T-helper 9 cell (primary cell): ENCODE data around the gene TTC8.
"Not testable (repeated sequence)": the region's sequence is repeated elsewhere in the genome, so short reads cannot be mapped to it uniquely, and the experiment has no call there.

ENCODE experiments used
- DNase-seq: peaks from one replicate; pipeline ENCODE4 v3.0.0-alpha.2; 2020

The TTC8 gene

DNA sequence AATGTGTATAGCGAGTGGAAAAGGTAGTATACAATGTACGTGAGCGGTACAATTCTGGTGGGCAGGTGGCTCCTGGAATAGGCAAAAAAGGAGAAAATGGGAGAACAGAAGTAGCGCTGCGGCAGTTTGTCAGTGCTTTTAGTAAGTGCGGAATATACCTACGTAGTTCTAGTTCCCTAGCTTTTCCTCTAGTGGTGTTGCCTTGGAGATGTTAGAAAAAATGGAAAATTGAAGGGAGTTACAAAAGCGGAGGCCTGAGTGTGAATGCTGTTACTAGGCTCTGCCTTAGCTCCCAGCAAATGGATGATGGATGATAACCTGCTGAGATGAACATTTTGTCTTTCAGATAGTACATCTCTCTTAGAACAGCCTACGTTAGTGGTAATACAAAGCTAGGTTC is 1.1 kb downstream of the TTC8 start:
- no peak for DNase-seq

DNA sequence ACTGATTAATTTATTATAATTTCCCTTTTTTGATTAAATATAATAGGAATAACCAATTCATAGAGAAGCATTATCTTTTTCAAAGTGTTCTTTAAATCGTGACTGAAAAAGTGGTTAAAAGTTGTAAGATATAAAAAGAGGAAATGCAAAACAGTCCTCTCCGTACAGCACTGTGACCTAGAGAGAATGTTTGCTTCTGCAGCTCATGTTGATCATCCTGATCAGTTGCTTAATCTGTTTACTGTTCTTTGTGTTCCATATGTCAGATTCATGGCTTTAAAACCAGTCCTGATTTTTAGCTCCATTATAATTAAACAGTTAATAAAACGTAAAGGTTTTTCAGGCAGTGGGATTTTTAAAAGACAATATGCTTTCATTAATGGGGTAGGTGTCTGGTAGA is 4.7 kb downstream of the TTC8 start:
- DNase-seq = no peak

DNA sequence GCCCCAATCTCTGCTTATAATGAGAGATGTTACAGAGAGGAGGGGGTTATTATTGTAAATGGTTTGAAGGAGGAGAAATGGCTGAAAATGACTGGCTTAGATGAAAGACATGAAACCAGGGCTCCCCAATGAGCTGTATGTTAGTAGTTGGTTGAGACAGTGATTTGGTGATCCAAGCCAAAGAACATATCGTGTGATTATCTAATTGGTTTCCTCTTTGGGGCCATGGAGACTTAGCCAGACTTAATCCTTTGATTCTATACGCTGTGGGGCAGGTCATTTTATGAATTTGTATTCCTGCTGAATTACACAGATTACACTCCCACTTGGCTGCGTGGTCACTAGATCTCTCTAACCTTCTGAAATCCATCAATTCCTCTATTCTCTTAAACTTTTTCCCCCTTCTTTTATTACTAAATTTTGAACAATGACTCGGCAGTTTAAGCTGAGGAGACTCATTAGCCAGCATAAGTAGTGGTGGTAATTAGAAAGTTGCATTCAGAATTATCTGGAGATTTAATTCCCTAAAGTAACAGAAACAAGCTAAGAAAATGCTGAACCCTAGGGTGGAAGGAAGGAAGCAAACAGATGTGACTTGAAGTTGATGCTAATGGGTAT is 5.3 kb downstream of the TTC8 start:
- DNase-seq = no peak

DNA sequence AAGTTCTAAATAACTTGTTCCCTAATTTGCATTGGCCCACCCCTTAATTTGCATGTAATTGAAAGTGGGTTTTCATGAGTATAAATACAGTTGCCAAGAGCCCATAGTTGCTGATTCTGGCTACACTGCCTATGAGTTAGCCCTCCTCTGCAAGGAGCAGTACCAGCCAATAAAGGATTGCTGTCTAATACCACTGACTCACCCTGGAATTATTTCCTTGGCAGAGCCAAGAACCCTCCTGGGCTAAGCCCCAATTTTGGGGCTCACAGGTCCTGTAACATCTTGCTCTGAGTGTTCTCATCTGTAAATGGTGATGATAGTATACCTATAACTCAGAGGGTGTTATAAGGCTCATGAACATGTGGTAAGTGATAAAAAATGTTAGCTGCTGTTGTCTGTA is 6.8 kb downstream of the TTC8 start:
- no peak for DNase-seq

DNA sequence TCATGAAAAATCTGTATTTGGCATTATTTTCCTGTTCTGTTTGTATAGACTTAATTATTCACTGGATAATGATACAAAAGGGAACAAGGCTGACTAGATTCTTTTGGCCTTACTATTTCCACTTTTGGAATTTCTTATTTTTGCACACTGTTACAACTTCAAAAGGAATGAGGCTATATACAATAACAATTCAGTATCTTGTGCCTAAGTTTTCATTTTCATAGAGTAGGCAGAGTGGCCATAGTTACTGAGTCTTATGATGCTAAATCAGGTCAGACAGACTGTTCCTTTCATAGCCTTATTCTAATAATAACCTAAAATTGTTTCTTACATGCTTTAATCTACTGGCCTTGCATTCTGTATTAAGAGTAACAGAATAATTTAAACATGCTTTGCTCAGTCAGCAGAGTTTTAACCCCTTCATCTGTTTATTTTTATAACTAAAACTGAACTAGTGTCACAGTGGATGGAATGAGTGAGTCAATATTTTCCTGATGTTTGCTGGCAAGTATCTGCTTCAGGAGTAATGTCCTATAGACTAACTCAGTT is 10.5 kb downstream of the TTC8 start:
- DNase-seq = no peak

DNA sequence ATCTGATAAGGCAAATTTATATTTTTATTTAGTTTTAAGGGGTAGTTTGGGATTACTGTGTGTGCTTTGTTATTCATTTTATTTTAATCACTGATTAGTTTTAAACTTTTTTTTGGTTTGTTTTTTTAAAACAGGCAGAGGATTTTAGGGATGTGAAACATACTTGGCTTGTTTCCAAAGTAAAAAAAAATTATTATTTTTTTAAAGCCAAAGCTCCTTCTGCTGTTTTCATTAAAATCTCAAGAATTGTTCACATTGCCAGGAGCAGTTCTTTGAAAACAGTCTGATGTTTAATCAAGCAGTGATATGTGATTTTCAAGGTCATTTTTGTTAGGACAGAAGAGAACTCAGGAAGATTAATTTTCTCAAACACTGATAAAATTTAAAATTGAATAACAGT is 11.2 kb downstream of the TTC8 start:
- DNase-seq = no peak

DNA sequence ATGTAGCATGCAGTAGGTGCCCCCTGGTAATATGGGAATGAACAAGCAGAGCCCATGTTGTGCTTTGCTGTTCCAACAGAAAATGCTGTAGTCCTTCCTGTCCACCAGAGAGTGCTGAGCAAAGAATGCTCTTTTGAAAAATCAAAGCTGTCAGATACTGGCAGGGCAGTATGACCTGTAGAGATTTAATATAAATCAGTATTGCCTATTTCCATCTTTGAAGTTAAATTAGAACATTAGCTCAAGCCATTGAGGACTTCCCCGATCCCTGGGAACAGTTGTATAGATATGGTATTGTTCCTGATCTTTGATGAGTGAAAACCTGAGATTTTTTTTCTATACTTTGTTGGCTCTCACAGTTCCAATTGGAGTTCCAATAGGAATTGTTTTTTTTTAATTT is 13.0 kb downstream of the TTC8 start:
- no peak for DNase-seq

DNA sequence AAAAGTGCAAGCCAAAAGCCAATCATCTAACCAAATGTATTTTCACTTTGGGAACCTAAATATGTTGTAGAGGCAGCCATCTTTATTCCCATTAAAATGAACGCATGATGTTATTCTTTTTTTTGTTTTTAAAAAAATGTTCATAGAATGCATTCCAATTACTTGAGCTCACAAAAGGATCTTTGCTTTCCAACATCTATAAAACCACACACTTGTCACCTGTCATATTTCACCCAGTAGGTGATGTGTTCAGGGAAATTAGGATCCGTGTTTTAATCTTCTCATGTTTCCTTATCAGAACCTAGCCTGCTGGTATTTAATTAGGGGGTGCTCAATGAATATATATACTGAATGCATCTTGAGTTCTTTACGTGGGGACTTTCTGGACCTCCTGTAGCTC is 13.6 kb downstream of the TTC8 start:
- no peak for DNase-seq

DNA sequence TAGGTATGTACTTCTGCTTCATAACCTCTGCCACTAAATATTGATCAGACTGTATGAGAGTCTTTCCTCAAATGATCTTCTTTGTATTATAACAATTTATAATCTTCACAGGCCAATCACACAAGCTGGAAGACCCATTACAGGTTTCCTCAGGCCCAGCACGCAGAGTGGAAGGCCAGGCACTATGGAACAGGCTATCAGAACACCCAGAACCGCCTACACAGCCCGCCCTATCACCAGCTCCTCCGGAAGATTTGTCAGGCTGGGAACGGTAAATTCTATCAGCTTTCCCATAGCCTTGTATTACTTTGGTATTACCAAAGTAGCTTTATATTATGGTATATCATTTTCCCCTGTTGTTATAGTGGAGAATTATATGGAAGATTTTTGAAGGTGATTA is 16.5 kb downstream of the TTC8 start:
- no peak for DNase-seq

DNA sequence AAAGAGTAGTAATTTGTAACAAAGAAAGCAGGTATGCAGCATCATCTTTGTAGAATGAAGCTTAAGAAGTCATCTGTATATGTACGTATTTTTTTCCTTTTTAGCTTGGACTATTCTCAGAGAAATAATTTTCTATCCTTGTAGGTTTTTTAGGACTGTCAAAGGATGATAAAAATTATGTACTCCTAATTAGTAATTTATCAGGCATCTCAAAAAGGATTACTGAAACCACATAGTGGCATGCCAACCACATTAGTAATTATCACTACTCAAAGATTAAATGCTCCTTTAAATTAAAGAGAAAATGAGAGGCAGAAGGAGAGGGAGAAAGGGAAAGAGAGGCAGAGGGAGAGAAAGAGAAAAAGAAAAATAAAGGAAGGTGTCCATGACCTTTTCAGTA is 17.3 kb downstream of the TTC8 start:
- no peak for DNase-seq

DNA sequence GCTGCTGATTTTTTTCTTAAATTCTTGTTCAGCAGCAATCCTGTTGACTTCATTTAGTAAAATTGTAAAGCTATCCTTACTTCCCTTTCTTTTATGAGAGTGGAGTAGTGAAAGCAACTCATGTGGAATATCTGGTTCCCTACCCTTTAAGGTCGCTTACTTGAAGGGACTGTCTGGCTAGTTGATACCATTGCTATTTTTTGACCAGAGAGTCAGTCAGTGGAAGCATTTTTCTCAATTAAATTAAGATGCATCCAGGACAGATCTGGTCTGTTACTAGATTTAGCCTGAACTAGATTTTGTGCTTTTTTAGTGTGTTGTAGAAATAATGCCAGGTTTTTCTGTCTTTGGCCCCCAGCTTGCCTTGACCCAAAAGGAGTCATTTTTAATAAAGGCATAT is 18.0 kb downstream of the TTC8 start:
- no peak for DNase-seq

DNA sequence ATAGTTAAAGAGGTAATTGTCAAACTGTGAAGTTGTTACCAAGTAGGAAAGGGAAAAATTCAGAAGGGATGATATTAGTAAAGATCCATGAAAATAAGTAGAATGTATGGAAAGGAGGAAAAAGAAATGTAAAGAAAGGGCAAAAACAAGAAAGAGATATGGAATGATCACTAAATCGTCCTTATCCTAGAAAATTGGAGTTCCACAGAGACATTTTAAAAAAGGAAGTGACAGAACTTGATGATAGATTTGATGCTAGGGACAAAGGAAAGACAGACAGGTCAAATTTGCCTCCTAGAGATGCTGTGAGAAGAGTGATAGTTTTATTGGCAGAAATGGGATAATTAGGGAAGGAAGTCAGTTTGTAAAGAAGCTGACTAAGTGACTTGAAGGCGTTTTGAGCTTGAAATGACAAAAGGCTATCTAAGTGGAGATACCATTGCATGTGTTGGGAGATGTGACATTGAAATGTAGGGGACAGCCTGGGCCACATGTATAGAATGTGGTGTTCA is 20.6 kb downstream of the TTC8 start:
- no peak for DNase-seq

DNA sequence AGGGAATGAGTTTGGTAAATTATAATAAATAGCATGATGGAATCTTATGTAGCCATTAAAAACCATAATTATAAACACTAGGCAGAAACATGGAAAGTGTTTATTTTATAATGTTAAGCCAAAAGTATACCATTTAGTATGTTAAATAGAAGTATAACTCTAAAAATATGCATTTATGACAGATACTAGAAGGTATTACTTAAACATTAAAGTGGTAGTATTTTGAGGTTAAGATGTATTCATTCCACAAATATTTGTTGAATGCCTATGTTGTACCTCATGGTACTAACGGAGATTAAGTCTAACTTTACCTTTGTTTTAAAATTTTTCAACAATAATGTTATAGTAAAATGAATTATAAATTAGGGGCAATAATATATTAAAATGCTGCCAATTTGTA is 24.1 kb downstream of the TTC8 start:
- no peak for DNase-seq

DNA sequence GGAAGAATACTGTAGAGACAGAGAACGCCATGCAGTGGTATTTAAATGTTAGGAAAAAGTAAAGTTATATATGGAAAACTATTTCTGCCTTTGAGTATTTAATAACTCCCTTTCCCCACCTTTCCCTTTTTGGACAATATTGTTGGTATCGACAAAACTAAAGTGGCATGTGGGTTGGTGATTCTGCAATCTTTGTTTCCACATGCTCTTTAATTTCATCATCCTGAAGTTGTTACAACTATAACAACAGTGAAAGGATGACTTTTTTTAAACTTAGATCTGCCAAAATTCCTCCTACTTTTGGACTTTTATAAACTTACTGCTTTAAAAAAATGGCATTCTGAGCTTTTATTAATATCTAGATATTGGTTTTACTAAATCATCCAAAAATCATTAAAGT is 25.3 kb downstream of the TTC8 start:
- no peak for DNase-seq

DNA sequence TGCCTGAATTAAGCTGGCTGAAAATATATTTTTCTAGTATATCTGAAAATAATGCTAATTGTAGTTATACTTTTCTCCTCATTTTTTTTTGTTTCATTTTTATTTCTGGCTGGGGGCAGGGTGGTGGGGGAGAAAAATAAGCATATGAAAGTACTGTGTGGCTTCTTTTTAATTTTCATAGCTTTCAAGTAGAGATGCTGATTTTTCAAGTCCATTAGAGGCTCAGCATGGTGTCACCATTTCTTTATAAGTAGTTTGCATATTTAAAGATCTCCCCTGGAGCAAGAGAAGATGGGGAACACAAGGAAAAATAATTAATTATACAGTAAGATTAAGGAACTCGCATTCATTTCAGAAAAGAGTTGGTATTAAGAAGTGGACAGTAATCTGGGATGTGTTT is 27.1 kb downstream of the TTC8 start:
- no peak for DNase-seq

DNA sequence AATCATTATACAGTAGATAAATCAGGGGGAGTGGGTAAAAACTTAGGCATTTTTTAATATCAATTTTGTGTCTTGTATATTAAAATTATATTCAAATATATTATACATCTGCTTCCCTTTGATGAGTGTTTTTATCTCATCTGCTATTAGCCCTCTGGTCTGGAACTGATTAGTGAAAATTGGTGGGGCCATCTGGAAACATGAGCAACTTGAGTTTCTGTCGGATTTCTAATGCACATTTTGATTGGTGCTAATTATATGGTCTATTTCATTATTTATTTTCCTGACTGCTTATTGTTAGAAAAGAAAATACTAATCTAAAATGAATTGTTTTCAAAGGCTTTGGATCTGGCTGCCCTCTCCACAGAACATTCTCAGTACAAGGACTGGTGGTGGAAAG is 28.2 kb downstream of the TTC8 start:
- no peak for DNase-seq

DNA sequence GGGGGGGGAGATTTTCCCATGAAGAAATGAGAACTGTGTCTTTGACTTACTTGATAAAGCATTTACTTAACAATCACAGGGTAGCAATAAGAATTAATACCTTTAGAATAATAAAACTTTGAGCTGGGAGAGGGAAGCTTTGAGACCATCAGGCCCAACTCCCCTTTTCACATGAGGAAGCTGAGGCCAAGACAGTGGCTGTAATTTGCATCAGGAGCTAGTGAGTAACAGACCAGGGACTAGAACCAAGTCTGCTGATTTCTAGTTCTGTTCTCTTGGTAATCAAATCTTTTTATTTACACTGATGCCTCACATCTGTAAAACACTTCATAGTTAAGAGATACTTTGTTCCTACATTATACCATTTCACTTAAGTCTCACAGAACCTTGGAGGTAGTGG is 28.7 kb downstream of the TTC8 start:
- DNase-seq = no peak

DNA sequence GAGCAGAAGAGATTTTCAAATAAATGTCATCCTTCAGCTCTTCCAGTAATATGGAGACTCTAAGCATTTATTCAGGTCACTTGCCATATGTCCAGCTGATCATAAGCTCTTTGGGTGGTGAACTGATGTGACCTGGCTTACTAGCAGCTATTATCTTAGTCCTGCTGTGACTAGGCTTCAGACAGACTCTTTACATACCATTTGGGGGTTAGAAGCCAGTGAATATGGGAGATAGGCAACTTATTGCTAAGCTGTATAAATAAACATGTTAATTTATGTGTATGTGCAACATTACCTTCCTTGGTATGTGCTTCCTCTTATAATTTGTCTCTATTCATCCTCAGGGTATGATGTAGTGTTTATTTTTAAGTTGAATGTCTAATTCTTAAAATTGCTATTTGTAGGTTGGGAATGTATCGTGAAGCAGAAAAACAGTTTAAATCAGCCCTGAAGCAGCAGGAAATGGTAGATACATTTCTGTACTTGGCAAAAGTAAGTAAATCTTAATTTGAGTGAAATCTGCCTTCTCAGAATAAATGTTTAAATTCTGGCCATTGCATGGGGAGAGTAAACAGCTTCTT is 32.4 kb downstream of the TTC8 start:
- DNase-seq = no peak

DNA sequence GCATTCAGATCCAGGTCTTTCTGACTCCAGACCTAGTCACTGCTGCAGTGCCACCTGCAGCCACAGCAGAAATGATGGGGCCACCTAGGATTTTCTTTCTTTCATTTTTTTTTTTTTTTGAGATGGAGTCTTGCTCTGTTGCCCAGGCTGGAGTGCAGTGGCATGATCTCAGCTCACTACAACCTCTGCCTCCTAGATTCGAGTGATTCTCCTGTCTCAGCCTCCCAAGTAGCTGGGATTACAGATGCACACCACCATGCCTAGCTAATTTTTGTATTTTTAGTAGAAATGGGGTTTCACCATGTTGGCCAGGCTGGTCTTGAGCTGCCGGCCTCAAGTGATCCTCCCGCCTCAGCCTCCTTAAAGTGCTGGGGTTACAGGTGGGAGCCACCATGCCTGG is 33.4 kb downstream of the TTC8 start:
- not testable (repeated sequence) for DNase-seq

DNA sequence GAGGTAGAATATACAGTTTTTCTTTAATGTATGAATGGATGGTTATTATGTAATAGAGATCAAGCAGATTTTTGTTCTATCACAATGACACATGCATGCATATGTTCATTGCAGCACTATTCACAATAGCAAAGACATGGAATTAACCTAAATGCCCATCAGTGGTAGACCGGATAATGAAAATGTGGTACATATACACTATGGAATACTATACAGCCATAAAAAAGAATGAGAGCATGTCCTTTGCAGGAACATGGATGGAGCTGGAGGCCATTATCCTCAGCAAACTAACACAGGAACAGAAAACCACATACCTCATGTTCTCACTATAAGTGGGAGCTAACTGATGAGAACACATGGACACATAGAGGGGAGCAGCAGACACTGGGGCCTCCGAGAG is 34.7 kb downstream of the TTC8 start:
- DNase-seq = not testable (repeated sequence)

DNA sequence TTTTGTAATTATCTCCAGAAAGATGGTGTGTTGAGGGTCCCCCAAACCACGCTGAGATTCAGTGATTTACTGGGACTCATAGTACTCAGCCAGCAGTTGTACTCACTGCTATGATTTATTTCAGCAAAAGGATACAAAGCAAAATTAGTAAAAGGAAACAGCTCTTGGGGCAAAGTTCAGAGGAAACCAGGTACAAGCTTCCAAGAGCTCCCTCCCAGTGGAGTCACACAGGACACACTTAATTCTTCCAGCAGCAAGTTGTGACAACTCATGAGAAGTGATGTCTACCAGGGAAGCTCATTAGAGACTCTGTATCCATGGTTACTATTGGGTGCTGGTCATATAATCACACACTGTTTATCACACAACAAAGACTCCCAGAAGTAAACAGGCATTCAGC is 38.7 kb downstream of the TTC8 start:
- DNase-seq = no peak

DNA sequence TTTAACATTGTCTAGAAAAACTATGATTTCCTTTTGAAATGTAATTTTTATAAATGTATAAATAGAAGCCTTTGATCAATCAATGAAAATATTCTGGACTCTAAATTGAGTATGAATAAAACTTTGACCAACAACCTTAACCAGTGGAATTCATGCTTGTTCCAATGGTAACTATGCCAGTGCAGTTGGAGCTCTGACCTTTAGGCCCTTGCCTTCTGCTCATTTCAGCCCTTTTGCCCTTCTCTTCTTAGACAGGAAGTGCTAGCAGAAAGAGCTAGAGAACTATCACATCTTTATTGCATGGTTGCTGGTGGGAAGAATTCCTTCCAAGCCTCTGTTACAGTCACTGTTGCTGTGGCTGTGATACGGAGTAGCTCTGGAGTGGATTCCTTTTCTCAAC is 39.7 kb downstream of the TTC8 start:
- DNase-seq = no peak

DNA sequence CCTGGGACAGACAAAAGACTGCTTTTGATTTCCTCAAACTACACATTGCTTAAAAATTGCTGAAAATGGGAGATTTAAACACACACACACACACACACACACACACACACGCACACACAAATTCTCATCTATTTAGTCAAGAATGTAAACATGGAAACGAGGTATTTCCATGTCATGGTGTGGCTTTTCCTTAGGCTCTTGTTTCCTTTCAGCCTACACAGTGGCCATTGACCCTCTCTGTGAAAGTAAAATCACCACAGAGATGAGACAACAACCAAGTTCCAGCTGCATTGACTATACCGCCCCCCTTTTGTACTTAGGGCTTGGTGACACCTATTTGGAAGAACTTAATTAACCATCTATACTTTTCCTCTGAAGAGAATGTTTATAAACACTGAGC is 41.9 kb downstream of the TTC8 start:
- DNase-seq = no peak

DNA sequence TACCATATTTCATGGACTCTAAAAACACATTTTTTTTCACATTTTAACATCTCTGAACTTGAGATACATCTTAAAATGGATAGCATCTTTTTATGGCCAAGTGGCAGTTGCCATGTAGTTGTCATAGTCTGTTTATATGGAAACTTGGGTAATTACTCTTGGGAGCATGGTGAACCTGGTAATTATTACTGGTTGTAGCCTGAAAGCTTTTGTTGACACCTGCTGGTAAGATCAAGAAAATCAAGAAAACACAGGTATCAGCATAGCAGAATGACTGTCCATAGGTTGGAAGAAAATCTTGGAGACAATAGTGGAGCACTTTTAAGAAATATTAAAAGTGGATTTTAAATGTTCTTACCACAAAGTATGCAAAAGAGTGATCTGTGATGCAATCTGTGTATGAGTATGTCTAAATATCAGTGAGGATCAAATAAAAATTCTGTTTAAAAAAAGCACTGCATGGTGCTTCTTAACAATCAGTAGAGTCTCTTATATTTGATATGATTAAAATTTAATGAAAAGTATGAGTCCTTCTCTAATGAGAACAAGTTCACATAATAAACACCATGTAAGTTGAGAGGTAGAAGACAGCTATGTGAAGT is 44.2 kb downstream of the TTC8 start:
- no peak for DNase-seq

DNA sequence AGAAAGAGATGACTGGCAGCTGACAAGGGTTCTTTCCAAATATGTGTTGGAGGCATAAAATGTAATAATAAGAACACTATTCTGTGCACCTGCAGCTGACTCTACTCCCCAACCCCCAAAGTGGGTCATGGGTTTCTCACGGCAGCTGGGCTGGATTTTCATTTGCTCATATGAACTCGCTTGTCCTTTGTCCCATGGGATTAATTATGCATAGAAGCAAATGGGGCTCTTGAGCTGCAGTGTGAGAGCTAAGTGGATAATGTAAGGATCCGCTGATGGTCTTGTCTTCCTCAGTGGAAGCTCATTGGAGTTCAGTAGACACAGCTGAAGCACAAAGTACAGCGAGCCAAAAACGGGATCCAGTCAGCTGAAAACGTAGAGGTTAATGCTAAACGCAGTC is 46.3 kb downstream of the TTC8 start:
- DNase-seq = no peak
